GM12878 (cell line): ENCODE data around the gene SYNDIG1. TPM values are rescaled to one million over a fixed set of nuclear protein-coding genes. Genes with fewer than 3 reads are reported as not detected.

Experiments used
- ATAC-seq: fragments of 200-7000 bp; cut with Tn5 transposase; 3 replicates; pipeline ENCODE4 v1.9.1; 2020; ENCODE audit warnings: mild to moderate bottlenecking, moderate library complexity
- BruUV-seq: library from RNA; stranded (reverse); fragments of 400-500 nt; replicated peaks from 2 replicates; lab custom pipeline; 2021; lab: Mats Ljungman, UMichigan
- CTCF ChIA-PET: fragments of 300-600 bp; sonication (Branson Sonifier 250); formaldehyde crosslinking; extraction: SDS; loops from one replicate; lab custom pipeline; 2021; ENCODE audit warnings: inconsistent platforms; lab: Yijun Ruan, JAX
- POLR2A ChIA-PET: fragments of 350-600 bp; formaldehyde crosslinking; extraction: SDS; loops from one replicate; lab custom pipeline; 2021; ENCODE audit warnings: inconsistent platforms; lab: Charles Lee
- RAD21 ChIA-PET: fragments of 300-600 bp; sonication (Branson Sonifier 250); formaldehyde crosslinking; loops from one replicate; lab custom pipeline; 2023; ENCODE audit warnings: antibody characterized with exemption; ENCODE audit not compliant: unreplicated experiment; lab: Charles Lee
- SMC1A ChIA-PET: fragments of 300-600 bp; sonication (Branson Sonifier 250); formaldehyde crosslinking; loops from one replicate; lab custom pipeline; 2023; ENCODE audit not compliant: unreplicated experiment, uncharacterized antibody; lab: Charles Lee
- DNase-seq: peaks from one replicate; pipeline ENCODE4 v3.0.0-alpha.2; 2011; ENCODE audit warnings: low read depth, low spot score
- FAIRE-seq: peaks from 3 replicates; lab custom pipeline; 2011; peaks lifted over from hg19 to GRCh38; lab: Jason Lieb, UNC
- H2AFZ ChIP-seq: 2 replicates; pipeline ENCODE4 v1.6.0; 2011; ENCODE audit warnings: low read depth, low read length, control low read depth; ENCODE audit not compliant: control insufficient read depth
- H3K27ac ChIP-seq: 2 replicates; pipeline ENCODE4 v1.5.1; 2011; ENCODE audit warnings: control low read depth; ENCODE audit not compliant: control insufficient read depth, insufficient read depth
- H3K27me3 ChIP-seq, 2 experiments: replicated peaks in 1 of 2; 2 replicates each; pipeline versions ENCODE4 v1.6.0 to v1.6.1; 2011; ENCODE audit warnings: low read length in 1 of 2; ENCODE audit not compliant: control insufficient read depth in 2 of 2, insufficient read depth in 2 of 2
- H3K36me3 ChIP-seq, 2 experiments: 2 replicates each; pipeline ENCODE4 v1.5.1; 2011; ENCODE audit warnings: low read length in 1 of 2; ENCODE audit not compliant: control insufficient read depth in 2 of 2, insufficient read depth in 2 of 2
- H3K4me1 ChIP-seq: 2 replicates; pipeline ENCODE4 v1.6.1; 2011; ENCODE audit warnings: mild to moderate bottlenecking, low read length, moderate library complexity, mixed read lengths; ENCODE audit not compliant: control insufficient read depth, insufficient read depth
- H3K4me2 ChIP-seq: 2 replicates; pipeline ENCODE4 v1.6.0; 2011; ENCODE audit warnings: control low read depth; ENCODE audit not compliant: control insufficient read depth, insufficient read depth
- H3K4me3 ChIP-seq: fragments of 200-600 bp; sonication (generic); 2 replicates; pipeline ENCODE4 v1.5.1; 2016
- H3K79me2 ChIP-seq: 2 replicates; pipeline ENCODE4 v1.6.0; 2011; ENCODE audit warnings: low read length; ENCODE audit not compliant: control insufficient read depth, insufficient read depth
- H3K9ac ChIP-seq: 2 replicates; pipeline ENCODE4 v1.8.0; 2011; ENCODE audit warnings: low read length, control low read depth, mixed read lengths; ENCODE audit not compliant: control insufficient read depth, insufficient read depth
- H3K9me3 ChIP-seq: replicated peaks from 3 replicates; pipeline ENCODE4 v1.5.1; 2011; ENCODE audit warnings: mild to moderate bottlenecking, low read length; ENCODE audit not compliant: control insufficient read depth, insufficient read depth
- H4K20me1 ChIP-seq: 2 replicates; pipeline ENCODE4 v1.6.0; 2011; ENCODE audit not compliant: control insufficient read depth, insufficient read depth
- GATAD2B ChIP-seq: fragments of 450-650 bp; conservative IDR thresholded peaks from 2 replicates; pipeline ENCODE4 v1.6.1; 2017; ENCODE audit warnings: low read depth, mild to moderate bottlenecking, moderate library complexity
- POLR2AphosphoS5 ChIP-seq: IDR thresholded peaks from 2 replicates; pipeline ENCODE4 v1.6.1; 2011; ENCODE audit warnings: mild to moderate bottlenecking, low read length, inconsistent platforms
- RCOR1 ChIP-seq: conservative IDR thresholded peaks from 2 replicates; pipeline ENCODE4 v1.6.1; 2012; ENCODE audit warnings: low read depth, low read length, improper control_type of control experiment
- SREBF2 ChIP-seq: IDR thresholded peaks from 2 replicates; pipeline ENCODE4 v1.6.1; 2012; ENCODE audit warnings: mild to moderate bottlenecking, low read length
- YY1 ChIP-seq: IDR thresholded peaks from 2 replicates; pipeline ENCODE4 v1.6.1; 2011; ENCODE audit warnings: low read depth, mild to moderate bottlenecking, low read length
- ZBTB11 ChIP-seq: fragments of 450-650 bp; formaldehyde crosslinking; IDR thresholded peaks from 2 replicates; pipeline ENCODE4 v1.5.0; 2022; ENCODE audit warnings: mild to moderate bottlenecking, missing genetic modification characterization
- ZNF207 ChIP-seq: fragments of 450-650 bp; IDR thresholded peaks from 2 replicates; pipeline ENCODE4 v1.6.1; 2014; ENCODE audit warnings: antibody characterized with exemption, mild to moderate bottlenecking, borderline replicate concordance
- WGBS: methylation state at CpG from one replicate; pipeline ENCODE4 v1.1.6; 2016; ENCODE audit warnings: low lambda C conversion rate; ENCODE audit not compliant: insufficient replicate concordance, insufficient coverage; ENCODE audit errors: missing lambda C conversion rate; 5-methylcytosine and 5-hydroxymethylcytosine counted together
- in situ Hi-C: fragments of 300-500 bp; cut with MboI; formaldehyde crosslinking; loops from 9 replicates; pipeline ENCODE4 v1.14.3; 2018; ENCODE audit warnings: mixed read lengths
- intact Hi-C: fragments of 100-400 bp; cut with micrococcal nuclease; formaldehyde crosslinking; loops from one replicate; pipeline ENCODE4 v1.14.2; 2022; ENCODE audit not compliant: unreplicated experiment
- polyA plus RNA-seq, 11 experiments: library from polyadenylated mRNA; depleted of rRNA in 4 of 11; unstranded in 6 of 11; stranded (reverse) in 5 of 11; fragments of >200 nt; fragmentation: Nextera tagmentation in 4 of 11; fragmentation: Illumina TruSeq in 1 of 11; extraction: Ambion mirVana in 4 of 11; extraction: Trizol in 1 of 11; gene quantifications; 1 replicate in 1 of 11; 2 replicates in 10 of 11; pipeline versions ENCODE4 v1.2.1 to v1.2.3, GENCODE V29; 2011 to 2016; ENCODE audit warnings: inconsistent platforms in 2 of 11, missing spikeins in 2 of 11, low read depth in 1 of 11
- total RNA-seq, 4 experiments: library from RNA; depleted of rRNA in 3 of 4; stranded (reverse); fragments of >200 nt in 3 of 4; fragmentation: Illumina TruSeq in 1 of 4; extraction: Trizol in 1 of 4; gene quantifications; 2 replicates each; pipeline versions ENCODE4 v1.2.1 to v1.2.3, GENCODE V29; 2013 to 2021
- TF ChIP-seq, protein P1 (sequence below): IDR thresholded peaks from 2 replicates; pipeline ENCODE4 v1.6.1; 2011; ENCODE audit warnings: mild to moderate bottlenecking, low read depth, low read length, moderate library complexity; ENCODE audit not compliant: insufficient replicate concordance

Gene SYNDIG1
- total and polyA plus RNA-seq, 10 of the 15 experiments (the other 5 are each of a cell fraction or from before 2014, with no cell fraction given) = not detected

- no peak for FAIRE-seq
- 61% methylated on average over 19 of the region's 19 CpGs for WGBS
- POLR2A ChIA-PET = no interaction called here
Observed at GRCh38 chr20:24543168-24543567, 73.7 kb downstream of the SYNDIG1 start.

More at GRCh38 chr20:24543168-24543567, 73.7 kb downstream of the SYNDIG1 start:
- H3K27me3 ChIP-seq = no peaks in the 10 kb centered on the region
- in situ Hi-C loops = no loop called here
- H2AFZ ChIP-seq = no peak overlapping the region
- H3K9me3 ChIP-seq = no peaks in the 10 kb centered on the region
- SMC1A ChIA-PET = no interaction called here
- TF ChIP-seq GATAD2B (no peak), YY1 (no peak), SREBF2 (no peak), RCOR1 (no peak), ZBTB11 (CRISPR knock-in tag) (no peak), ZNF207 (no peak), POLR2AphosphoS5 (no peak)
- TF ChIP-seq, protein P1, sequence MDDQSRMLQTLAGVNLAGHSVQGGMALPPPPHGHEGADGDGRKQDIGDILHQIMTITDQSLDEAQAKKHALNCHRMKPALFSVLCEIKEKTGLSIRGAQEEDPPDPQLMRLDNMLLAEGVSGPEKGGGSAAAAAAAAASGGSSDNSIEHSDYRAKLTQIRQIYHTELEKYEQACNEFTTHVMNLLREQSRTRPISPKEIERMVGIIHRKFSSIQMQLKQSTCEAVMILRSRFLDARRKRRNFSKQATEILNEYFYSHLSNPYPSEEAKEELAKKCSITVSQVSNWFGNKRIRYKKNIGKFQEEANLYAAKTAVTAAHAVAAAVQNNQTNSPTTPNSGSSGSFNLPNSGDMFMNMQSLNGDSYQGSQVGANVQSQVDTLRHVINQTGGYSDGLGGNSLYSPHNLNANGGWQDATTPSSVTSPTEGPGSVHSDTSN = no peak
- no peak overlapping the region for H3K4me2 ChIP-seq
- DNase-seq (no peak), ATAC-seq (no peak)
- H3K27ac ChIP-seq = no peak overlapping the region
- H3K4me1 ChIP-seq = no peaks in the 10 kb centered on the region
- H3K9ac ChIP-seq = no peak overlapping the region
- CTCF ChIA-PET = no interaction called here
- no peak overlapping the region for H3K4me3 ChIP-seq
- no peaks in the 10 kb centered on the region for H3K79me2 ChIP-seq
- intact Hi-C loops = no loop called here
- BruUV-seq = no TSS peak
- RAD21 ChIA-PET = no interaction called here
- H4K20me1 ChIP-seq = no peaks in the 10 kb centered on the region
- no peaks in the 10 kb centered on the region for H3K36me3 ChIP-seq
